HEK293T (cell line): Measurements from ENCODE around the gene CD164.
A peak's percentile ranks its signal among the peaks of the same experiment; 100 is the strongest.

Source experiments
- CTCF ChIA-PET: fragments of 350-600 bp; formaldehyde crosslinking; extraction: SDS; loops from one replicate; lab custom pipeline; 2021; ENCODE audit warnings: antibody characterized with exemption, inconsistent platforms; lab: Yijun Ruan, JAX
- POLR2A ChIA-PET: fragments of 350-600 bp; formaldehyde crosslinking; extraction: SDS; loops from one replicate; lab custom pipeline; 2020; ENCODE audit warnings: antibody characterized with exemption, inconsistent platforms; lab: Yijun Ruan, JAX
- DNase-seq: peaks from one replicate; pipeline ENCODE4 v3.0.0; 2012; ENCODE audit warnings: mixed read lengths; ENCODE audit errors: extremely low spot score
- ARNT ChIP-seq: fragments of 450-650 bp; IDR thresholded peaks from 2 replicates; pipeline ENCODE4 v1.6.1; 2017; ENCODE audit warnings: mild to moderate bottlenecking
- BHLHE40 ChIP-seq: fragments of 450-650 bp; IDR thresholded peaks from 2 replicates; pipeline ENCODE4 v1.6.1; 2016; ENCODE audit warnings: mild to moderate bottlenecking, moderate library complexity, borderline replicate concordance
- CTBP1 ChIP-seq: fragments of 450-650 bp; IDR thresholded peaks from 2 replicates; pipeline ENCODE4 v1.6.1; 2016; ENCODE audit warnings: borderline replicate concordance
- ELF4 ChIP-seq: fragments of 450-650 bp; IDR thresholded peaks from 2 replicates; pipeline ENCODE4 v1.6.1; 2017; ENCODE audit warnings: antibody characterized with exemption
- FOXA1 ChIP-seq: fragments of 450-650 bp; IDR thresholded peaks from 2 replicates; pipeline ENCODE4 v1.6.1; 2016; ENCODE audit warnings: mild to moderate bottlenecking
- FOXK2 ChIP-seq: fragments of 450-650 bp; IDR thresholded peaks from 2 replicates; pipeline ENCODE4 v1.6.1; 2016; ENCODE audit warnings: mild to moderate bottlenecking
- FOXM1 ChIP-seq: fragments of 450-650 bp; IDR thresholded peaks from 2 replicates; pipeline ENCODE4 v1.6.1; 2017; ENCODE audit warnings: mild to moderate bottlenecking, borderline replicate concordance
- HDGF ChIP-seq: fragments of 450-650 bp; IDR thresholded peaks from 2 replicates; pipeline ENCODE4 v1.6.1; 2017; ENCODE audit warnings: antibody characterized with exemption, borderline replicate concordance
- L3MBTL2 ChIP-seq: fragments of 450-650 bp; conservative IDR thresholded peaks from 2 replicates; pipeline ENCODE4 v1.6.1; 2016; ENCODE audit warnings: mild to moderate bottlenecking
- LEF1 ChIP-seq: fragments of 450-650 bp; IDR thresholded peaks from 2 replicates; pipeline ENCODE4 v1.6.1; 2017; ENCODE audit warnings: mild to moderate bottlenecking, borderline replicate concordance
- NFRKB ChIP-seq: fragments of 450-650 bp; IDR thresholded peaks from 2 replicates; pipeline ENCODE4 v1.6.1; 2016; ENCODE audit warnings: mild to moderate bottlenecking, moderate library complexity
- SP1 ChIP-seq: fragments of 450-650 bp; IDR thresholded peaks from 2 replicates; pipeline ENCODE4 v1.6.1; 2017
- SUZ12 ChIP-seq: fragments of 450-650 bp; IDR thresholded peaks from 2 replicates; pipeline ENCODE4 v1.6.1; 2016; ENCODE audit warnings: mild to moderate bottlenecking
- TARDBP ChIP-seq: fragments of 450-650 bp; IDR thresholded peaks from 2 replicates; pipeline ENCODE4 v1.6.1; 2016
- ZNF384 ChIP-seq: fragments of 450-650 bp; IDR thresholded peaks from 2 replicates; pipeline ENCODE4 v1.6.1; 2016
- TF ChIP-seq, protein P1 (sequence below): fragments of 450-650 bp; IDR thresholded peaks from 2 replicates; pipeline ENCODE4 v1.6.1; 2016

The CD164 gene

DNA sequence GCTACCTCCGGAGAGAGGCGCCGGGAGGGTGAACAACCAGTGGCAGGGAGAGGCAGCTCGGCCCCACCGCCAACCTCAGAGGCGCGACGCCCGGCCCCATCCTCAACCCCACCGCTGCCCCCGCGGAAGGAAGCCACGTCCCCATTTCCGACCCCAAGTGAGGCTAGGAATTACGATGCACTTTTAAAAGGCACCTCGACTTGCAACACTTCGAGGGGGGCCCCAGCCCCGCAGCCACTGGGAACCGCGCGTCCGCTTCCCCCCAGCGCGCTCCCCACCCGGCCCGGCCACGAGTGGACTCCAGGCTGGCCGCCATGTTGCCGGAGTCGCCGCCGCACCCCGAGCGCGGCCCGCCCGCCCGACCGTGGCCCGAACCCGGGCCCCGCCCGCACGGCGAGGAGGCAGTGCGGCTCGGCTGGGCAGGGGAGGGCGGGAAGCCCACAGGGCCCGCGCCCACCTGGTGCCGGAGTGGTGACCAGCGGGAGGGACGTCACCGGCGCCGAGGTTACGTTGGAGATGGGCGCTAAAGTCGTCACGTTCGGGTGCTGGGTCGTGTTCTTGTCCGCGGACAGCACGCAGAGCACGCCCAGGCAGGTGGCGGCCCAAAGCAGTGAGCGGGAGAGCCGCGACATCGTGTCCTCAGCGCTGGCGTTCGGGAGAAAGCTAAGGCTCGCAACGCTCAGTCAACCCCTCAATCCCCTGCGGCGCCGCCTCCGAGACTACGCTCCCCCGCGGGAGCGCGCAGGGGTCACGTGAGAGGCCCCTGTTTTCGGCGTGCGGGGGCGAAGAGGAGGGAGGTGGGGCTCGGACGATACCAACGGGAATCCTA, at the start of gene CD164:
TSS of gene CD164 (minus strand) at position 721 of the 829 bp plus-strand sequence. CDS start at position 632, 89 bp downstream.
- DNase-seq = peak; percentile 93
- CTCF ChIA-PET = interaction anchor here (0.5 to 2.4 kb wide), 3 partner anchors 14 to 194 kb away, joined by 3 to 17 read pairs (median 3); no protein-coding TSS in a partner anchor
- POLR2A ChIA-PET = interaction anchor here (0.7 to 3.1 kb wide), 21 partner anchors 9 to 311 kb away, joined by 3 to 18 read pairs (median 4); partner anchors contain the start of genes CEP57L1, PPIL6, SESN1 and SMPD2
- peak; percentile 15; the same call in 1 of the 2 replicates for TF ChIP-seq ELF4
- peak; percentile 66 for TF ChIP-seq L3MBTL2
- peak; percentile 49; the same call in 1 of the 2 replicates for TF ChIP-seq LEF1
- TF ChIP-seq FOXA1 = no peak
- no peak for TF ChIP-seq SUZ12
- no peak for TF ChIP-seq BHLHE40
- no peak for TF ChIP-seq HDGF

DNA sequence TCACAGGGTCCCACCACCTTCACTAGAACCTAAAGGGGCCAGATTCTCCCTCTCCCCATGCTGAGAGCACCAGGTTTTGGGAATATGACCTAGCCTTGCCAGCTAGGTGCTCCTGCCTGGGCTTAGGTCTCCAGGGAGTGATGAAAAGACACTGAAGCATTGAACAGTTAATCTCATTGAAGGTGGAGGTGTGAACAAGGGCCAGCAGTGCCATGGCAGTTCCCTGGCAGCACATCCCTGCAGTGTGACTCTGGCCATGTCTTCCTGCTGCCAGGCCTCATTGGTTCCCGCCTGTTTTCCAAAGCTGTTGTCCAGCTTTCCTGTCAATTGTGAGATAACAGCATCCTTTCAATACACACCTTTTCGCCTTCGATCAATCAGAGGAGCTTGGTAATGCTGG, 47.2 kb upstream of the CD164 start:
- TF ChIP-seq, protein P1, sequence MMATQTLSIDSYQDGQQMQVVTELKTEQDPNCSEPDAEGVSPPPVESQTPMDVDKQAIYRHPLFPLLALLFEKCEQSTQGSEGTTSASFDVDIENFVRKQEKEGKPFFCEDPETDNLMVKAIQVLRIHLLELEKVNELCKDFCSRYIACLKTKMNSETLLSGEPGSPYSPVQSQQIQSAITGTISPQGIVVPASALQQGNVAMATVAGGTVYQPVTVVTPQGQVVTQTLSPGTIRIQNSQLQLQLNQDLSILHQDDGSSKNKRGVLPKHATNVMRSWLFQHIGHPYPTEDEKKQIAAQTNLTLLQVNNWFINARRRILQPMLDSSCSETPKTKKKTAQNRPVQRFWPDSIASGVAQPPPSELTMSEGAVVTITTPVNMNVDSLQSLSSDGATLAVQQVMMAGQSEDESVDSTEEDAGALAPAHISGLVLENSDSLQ = no peak
- TF ChIP-seq ZNF384 = no peak
- no peak for DNase-seq
- POLR2A ChIA-PET = no interaction called here
- CTCF ChIA-PET = interaction anchor here (0.7 kb wide), 1 partner anchor 397 kb away, joined by 6 read pairs; no protein-coding TSS in a partner anchor

DNA sequence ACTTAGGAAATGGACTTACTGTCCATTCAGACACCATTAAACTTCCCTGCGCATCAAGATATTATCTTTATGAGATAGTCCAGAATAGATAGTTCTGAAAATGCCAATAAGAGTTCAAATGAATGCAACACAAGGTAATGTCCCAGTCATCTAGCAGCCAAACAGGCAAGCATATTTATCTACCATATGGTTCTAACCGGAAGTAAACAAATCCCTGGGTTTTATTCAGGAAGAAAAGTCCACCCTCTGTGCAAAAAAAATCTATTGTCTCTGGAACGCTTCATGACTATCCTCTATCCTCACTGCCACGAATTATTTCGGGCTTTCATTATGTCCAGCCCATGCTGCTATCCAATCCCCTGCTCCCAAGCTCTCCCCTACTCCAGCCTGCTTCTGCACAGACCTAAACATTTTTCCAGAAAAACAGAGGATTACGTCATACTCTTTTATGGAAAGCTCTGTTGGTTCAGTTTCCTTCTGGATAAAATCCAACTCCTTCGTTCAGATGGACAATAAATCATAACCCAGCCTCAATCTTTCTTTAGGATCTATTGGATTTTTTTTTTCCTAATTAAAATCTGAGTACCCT, 46.7 kb upstream of the CD164 start:
- TF ChIP-seq ZNF384 (no peak), NFRKB (no peak), BHLHE40 (no peak), ARNT (peak; percentile 36; the same call in 1 of the 2 replicates), CTBP1 (no peak), FOXA1 (no peak), ELF4 (no peak)
- DNase-seq = no peak
- POLR2A ChIA-PET = no interaction called here
- CTCF ChIA-PET = interaction anchor here (0.7 kb wide), 1 partner anchor 397 kb away, joined by 6 read pairs; no protein-coding TSS in a partner anchor

DNA sequence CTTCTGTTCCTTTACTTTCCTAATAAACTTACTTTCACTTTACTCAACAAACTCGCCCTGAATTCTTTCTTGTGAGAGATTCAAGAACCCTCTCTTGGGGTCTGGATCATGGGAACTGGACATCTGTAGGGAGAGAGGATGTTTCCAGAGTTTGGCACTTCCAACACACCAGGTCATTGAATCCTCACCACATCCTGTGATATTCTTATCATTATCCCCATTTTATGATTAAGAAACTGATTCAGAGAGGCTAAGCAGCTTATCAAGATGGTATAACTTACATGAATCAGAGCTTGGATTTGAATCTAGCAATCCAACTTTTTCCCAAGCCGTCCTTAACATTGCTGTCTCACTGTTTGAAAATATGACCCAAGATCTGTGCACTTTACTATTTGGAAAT, 42.7 kb upstream of the CD164 start:
- POLR2A ChIA-PET = no interaction called here
- DNase-seq = no peak
- CTCF ChIA-PET = no interaction called here
- no peak for TF ChIP-seq TARDBP
- TF ChIP-seq ZNF384 = no peak
- TF ChIP-seq ARNT = no peak
- no peak for TF ChIP-seq FOXK2
- TF ChIP-seq LEF1 = no peak
- no peak for TF ChIP-seq BHLHE40
- no peak for TF ChIP-seq ELF4
- TF ChIP-seq SUZ12 = no peak
- TF ChIP-seq CTBP1 = no peak
- TF ChIP-seq, protein P1 = no peak
- no peak for TF ChIP-seq NFRKB
- no peak for TF ChIP-seq FOXA1
- no peak for TF ChIP-seq SP1
- TF ChIP-seq HDGF = no peak

DNA sequence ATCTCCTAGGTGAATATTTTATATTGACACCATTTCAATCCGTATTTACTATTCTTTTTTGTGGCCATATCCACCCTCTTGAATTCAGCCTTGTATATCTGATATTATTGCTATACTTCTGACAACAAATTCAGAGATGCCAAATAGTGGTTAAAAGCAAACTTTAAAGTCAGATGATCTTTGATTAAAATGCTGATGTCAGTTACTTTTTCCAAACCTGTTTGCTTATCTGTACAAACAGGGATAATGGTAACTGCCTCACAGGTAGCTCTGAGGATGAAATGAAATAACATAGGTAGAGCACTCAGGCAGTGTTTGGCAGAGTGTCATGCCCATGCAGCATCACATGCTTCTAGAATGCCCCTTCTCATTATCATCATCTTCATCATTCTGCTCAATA, 38.9 kb upstream of the CD164 start:
- POLR2A ChIA-PET = no interaction called here
- no peak for DNase-seq
- no peak for TF ChIP-seq FOXA1
- no peak for TF ChIP-seq L3MBTL2
- no peak for TF ChIP-seq ZNF384
- no peak for TF ChIP-seq ARNT
- TF ChIP-seq HDGF = no peak
- no peak for TF ChIP-seq BHLHE40
- CTCF ChIA-PET = no interaction called here

DNA sequence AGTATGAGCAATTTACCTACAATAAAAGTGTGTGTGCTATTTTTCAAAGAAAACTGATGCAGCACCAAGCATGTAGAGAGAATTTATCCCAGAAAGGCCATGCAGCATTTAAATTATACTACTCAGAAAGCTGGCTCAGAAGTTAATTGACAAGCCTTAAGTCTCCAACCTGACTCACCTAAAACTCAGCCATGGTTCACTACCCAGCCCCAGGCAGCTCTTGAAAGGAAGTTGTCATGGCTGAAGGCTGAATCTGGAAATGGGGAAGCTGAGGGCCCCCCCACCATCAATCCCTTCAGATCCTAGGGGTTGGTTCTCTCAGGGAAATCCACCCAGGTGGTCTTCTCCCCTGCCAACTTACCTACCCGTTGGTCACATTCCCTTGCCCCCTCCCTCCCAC, 38.5 kb upstream of the CD164 start:
- CTCF ChIA-PET = no interaction called here

More for the DNA sequence above, 38.5 kb upstream of the CD164 start:
- no peak for DNase-seq
- TF ChIP-seq NFRKB = no peak
- TF ChIP-seq TARDBP = no peak
- no peak for TF ChIP-seq ARNT
- no peak for TF ChIP-seq FOXM1
- TF ChIP-seq SUZ12 = no peak
- TF ChIP-seq FOXA1 = no peak
- no peak for TF ChIP-seq BHLHE40
- TF ChIP-seq HDGF = no peak
- no peak for TF ChIP-seq CTBP1
- TF ChIP-seq ELF4 = no peak
- no peak for TF ChIP-seq LEF1
- TF ChIP-seq, protein P1 = no peak
- TF ChIP-seq SP1 = no peak
- TF ChIP-seq FOXK2 = no peak
- TF ChIP-seq L3MBTL2 = no peak
- TF ChIP-seq ZNF384 = no peak
- POLR2A ChIA-PET = no interaction called here
